Effector memory CD8-positive, alpha-beta T cell (primary cell): Measurements from ENCODE around the gene GPER1.

ENCODE experiments used
- ATAC-seq: fragments of 150-1000 bp; cut with Tn5 transposase; replicated peaks from 2 replicates; pipeline ENCODE4 v1.10.0; 2021; ENCODE audit warnings: mild to moderate bottlenecking, moderate library complexity
- DNase-seq, 3 experiments: peaks; one replicate each; pipeline ENCODE4 v3.0.0; 2021
- H3K27ac Mint-ChIP-seq, 2 donors: one replicate each; pipeline ENCODE4 v1.8.0; 2022; ENCODE audit warnings: mild to moderate bottlenecking in 2 of 2, mixed read lengths in 2 of 2, moderate library complexity in 2 of 2
- H3K27me3 Mint-ChIP-seq, 2 donors: one replicate each; pipeline ENCODE4 v1.8.0; 2022; ENCODE audit warnings: mixed read lengths in 2 of 2
- H3K36me3 Mint-ChIP-seq: one replicate; pipeline ENCODE4 v1.8.0; 2022; ENCODE audit warnings: mild to moderate bottlenecking, moderate library complexity, mixed read lengths; ENCODE audit not compliant: insufficient read depth
- H3K4me1 Mint-ChIP-seq, 2 donors: one replicate each; pipeline ENCODE4 v1.8.0; 2022; ENCODE audit warnings: low read depth in 2 of 2, mixed read lengths in 2 of 2
- H3K4me3 Mint-ChIP-seq, 2 donors: one replicate each; pipeline ENCODE4 v1.8.0; 2022; ENCODE audit warnings: mild to moderate bottlenecking in 2 of 2, mixed read lengths in 2 of 2, moderate library complexity in 2 of 2
- H3K9me3 Mint-ChIP-seq, 2 donors: one replicate each; pipeline ENCODE4 v1.8.0; 2022; ENCODE audit warnings: mixed read lengths in 2 of 2

GPER1 gene

DNA sequence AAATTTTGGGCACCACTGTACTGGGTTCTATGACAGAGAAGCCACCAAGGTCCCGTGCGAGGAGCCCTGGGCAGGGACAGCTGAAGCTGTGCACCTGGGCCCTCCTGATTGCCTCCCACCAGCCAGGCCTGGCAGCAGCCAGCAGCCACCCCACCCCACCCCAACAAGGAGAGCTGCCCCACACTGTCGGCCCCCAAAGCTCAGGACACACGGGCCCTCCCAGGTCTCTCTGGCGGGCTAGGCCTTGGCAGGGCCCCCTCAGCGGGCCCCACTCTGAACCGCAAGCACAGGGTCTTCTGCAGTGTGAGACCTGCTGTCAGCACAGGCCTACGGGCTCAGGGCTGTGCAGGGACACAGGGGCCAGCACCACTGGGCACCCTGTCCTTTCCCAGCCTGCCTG is 38.1 kb upstream of the GPER1 start:
- no peaks in the 10 kb centered on the region for H3K27me3 Mint-ChIP-seq
- ATAC-seq, result no peak
- H3K4me1 Mint-ChIP-seq, result peaks cover 15 to 40% of the 10 kb centered on the region in 2 donors
- H3K36me3 Mint-ChIP-seq, result peaks cover 6% of the 10 kb centered on the region
- H3K9me3 Mint-ChIP-seq, result no peaks in the 10 kb centered on the region
- H3K27ac Mint-ChIP-seq, result no peak overlapping the region
- DNase-seq, result no peak
- no peak overlapping the region for H3K4me3 Mint-ChIP-seq

DNA sequence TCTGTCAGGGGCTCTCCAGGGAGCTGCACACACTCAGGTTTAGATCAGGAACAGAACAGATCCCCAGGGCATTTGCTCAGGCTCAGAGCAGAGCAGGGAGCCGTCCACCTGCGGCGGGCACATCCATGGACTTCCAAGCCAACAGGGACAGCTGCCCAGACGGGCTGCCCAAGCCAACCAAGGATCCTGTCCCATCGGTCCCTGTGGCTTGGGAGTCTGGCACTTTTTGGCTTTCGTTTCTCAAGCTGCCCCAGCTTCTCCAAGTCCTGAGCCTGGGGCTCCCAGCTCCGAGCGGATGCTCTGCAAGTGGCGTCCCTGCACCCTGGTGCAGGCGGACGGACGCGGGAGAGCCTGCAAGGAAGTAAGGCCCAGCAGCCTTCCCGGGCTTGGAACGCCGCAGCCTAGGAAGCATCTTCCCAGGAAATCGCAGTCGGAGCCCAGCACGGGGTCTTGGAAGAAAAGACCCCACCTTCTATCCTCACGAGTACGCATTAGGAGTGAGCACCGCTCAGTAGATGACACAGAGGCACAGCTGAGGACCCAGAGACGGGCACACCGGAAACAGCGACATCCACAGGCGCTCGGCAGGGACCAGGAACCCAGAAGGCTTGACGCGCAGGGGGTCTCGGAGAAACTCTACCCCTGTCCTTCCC is 37.5 kb upstream of the GPER1 start:
- Mint-ChIP-seq H3K4me3 (no peak overlapping the region), H3K4me1 (peaks cover 9 to 40% of the 10 kb centered on the region in 2 donors), H3K36me3 (peaks cover under 1% of the 10 kb centered on the region), H3K9me3 (no peaks in the 10 kb centered on the region), H3K27me3 (no peaks in the 10 kb centered on the region), H3K27ac (no peak overlapping the region)
- ATAC-seq (no peak), DNase-seq (no peak)

DNA sequence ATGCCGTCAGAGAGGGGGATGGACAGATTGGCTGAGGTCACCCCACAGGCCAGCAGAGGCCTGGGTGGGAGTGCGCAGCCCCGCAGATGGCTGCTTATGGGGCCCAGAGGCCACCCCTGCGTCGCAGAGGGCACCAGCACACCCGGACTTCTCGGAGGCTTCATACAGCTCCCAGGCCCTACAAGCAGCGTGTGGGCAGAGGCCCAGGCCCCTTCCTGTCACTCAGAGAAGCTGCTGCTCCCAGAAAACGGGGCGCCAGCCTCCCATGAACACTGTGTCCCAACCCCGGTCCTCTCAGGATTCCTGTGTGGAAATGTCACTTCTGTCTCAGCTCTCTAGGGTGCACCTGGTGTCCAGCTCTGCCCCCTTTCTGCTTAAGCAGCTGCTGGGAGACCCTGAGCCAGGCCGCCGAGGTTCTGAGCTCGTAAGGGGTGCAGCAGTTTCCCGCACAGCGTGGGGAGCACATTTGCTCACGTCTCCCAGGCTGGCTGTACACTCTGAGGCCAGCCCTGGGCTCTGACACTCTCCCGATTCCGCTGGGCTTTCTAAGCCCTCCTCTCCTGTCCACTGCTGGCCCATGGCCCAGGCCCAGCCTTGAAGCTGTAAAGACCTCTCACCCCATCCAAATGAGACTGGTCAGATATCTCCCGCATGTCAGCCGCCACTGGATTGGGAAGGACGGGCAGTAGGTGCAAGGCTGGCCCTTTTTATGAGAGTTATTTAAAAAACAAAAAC is 36.8 kb upstream of the GPER1 start:
- H3K4me3 Mint-ChIP-seq, result no peak overlapping the region
- no peaks in the 10 kb centered on the region for H3K36me3 Mint-ChIP-seq
- H3K9me3 Mint-ChIP-seq, result no peaks in the 10 kb centered on the region
- ATAC-seq, result no peak
- DNase-seq, result no peak
- H3K27ac Mint-ChIP-seq, result peak overlapping the region in 1 of 2 donors; percentile 29
- H3K27me3 Mint-ChIP-seq, result no peaks in the 10 kb centered on the region
- H3K4me1 Mint-ChIP-seq, result peaks cover 4 to 33% of the 10 kb centered on the region in 2 donors

DNA sequence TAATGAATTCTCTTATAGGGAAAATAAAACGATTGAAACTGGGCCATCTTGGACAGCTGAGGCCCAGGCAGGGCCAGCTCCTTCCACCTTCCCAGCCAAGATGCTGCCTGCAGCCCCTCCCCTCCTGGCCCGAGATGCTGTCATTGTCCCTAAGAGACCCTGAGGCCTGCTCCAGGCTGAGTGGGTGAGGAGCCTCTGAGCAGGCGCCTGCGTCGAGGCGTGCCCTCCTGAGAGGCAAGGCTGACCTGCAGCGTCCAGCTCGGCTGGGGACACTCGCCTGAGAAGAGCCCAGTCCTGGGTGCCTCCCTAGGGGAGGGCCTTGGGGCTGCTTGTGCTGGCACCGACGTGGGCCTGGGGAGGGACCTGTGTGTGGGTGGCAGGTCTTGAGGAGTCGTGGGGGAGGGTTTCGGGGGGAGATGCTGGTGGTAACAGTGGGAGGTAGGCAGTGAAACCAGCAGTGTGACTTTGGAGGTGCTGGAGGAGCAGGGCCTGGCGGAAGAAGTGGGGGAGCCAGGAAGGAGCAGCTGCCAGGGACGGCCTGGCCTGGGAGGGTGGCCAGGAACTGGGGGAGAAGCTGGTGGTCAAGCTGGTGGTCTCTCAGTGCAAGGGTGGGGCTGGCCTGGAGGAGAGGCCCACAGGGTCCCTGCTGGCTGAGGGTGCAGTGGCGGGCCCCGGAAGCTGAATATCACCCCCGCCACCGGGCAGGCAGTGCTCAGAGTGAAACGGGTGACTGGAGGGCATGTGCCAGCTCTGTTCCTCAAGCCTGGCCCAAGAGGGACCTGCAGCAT is 35.7 kb upstream of the GPER1 start:
- H3K27me3 Mint-ChIP-seq, result no peaks in the 10 kb centered on the region
- no peak for ATAC-seq

DNA sequence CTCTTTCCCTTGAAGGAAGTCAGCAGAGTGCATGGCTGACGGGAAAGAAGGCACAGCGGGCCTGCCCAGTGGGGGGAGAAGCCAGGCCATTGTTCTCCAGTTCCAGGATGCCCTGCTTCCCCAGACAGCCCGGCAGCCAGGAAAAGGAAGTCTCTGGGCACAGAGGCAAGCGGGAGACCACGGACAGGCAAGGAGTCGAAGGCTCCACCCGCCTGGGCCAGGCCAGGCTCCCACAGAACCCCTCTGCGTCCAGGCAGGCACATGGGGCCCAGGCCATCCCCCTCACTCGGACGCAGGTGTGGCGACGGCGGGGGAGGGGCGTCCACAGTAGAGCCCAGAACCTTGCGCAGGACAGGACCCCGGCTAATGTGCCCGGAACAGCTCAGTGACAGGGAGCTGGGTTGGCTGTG is 34.9 kb upstream of the GPER1 start:
- H3K4me3 Mint-ChIP-seq, result no peak overlapping the region
- no peaks in the 10 kb centered on the region for H3K27me3 Mint-ChIP-seq
- no peak overlapping the region for H3K27ac Mint-ChIP-seq
- H3K9me3 Mint-ChIP-seq, result no peaks in the 10 kb centered on the region
- no peaks in the 10 kb centered on the region for H3K36me3 Mint-ChIP-seq
- peaks cover 0 to 23% of the 10 kb centered on the region in 2 donors for H3K4me1 Mint-ChIP-seq
- DNase-seq (no peak), ATAC-seq (no peak)

More for the DNA sequence above, 35.7 kb upstream of the GPER1 start:
- Mint-ChIP-seq H3K4me1 (peaks cover 0 to 25% of the 10 kb centered on the region in 2 donors), H3K4me3 (no peak overlapping the region), H3K27ac (no peak overlapping the region), H3K36me3 (no peaks in the 10 kb centered on the region), H3K9me3 (no peaks in the 10 kb centered on the region)
- no peak for DNase-seq

DNA sequence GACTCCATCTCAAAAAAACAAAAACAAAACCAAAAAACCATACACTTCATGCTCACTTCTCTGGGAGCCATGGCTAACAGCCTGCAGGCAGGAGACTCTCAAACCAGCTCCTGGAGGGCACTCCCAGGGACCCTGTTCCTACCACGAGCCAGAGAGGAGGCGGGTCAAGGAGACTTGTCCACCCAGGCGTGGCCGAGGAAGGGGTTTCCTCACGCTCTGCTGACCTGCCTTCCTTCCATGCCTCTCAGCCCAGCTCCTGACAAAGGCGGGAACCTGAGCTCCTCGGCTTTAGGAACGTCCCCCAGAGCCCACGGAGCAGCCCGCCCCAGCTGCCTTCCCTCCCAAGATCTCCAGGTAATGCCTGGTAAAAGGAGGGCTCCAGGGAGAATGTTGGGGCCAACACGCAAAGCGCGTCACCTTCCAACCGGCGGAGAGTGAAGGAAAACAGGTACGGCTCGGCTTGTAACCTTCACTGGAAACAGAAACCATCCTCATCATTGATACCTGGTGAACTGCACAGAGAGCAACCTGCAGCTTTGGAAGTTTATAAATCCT is 34.0 kb upstream of the GPER1 start:
- Mint-ChIP-seq H3K27ac (no peak overlapping the region), H3K36me3 (peaks cover 3% of the 10 kb centered on the region), H3K4me1 (peaks cover 0 to 19% of the 10 kb centered on the region in 2 donors), H3K9me3 (no peaks in the 10 kb centered on the region), H3K4me3 (no peak overlapping the region), H3K27me3 (no peaks in the 10 kb centered on the region)
- no peak for ATAC-seq
- DNase-seq, result no peak

DNA sequence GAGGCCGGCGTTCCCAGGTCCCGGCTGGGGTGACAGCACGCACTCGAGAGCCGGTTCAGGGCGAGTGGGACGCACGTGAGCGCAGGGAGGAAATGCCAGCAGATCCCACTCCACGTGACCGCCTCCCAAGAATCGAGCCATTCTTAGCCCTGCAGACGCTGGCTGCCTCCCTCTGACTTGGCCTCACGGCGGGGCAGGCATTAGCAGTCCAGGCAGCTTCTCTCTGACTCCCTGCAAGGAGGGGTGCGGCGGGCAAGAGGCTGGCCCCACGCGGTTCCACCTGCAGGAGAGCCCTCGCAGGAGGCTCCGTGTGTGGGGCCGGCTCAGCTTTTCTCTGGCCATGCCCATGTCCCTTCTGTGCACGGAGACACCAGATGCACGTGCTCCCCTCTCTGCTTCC is 33.5 kb upstream of the GPER1 start:
- no peak overlapping the region for H3K27ac Mint-ChIP-seq
- no peaks in the 10 kb centered on the region for H3K27me3 Mint-ChIP-seq
- H3K9me3 Mint-ChIP-seq, result no peaks in the 10 kb centered on the region
- H3K4me3 Mint-ChIP-seq, result no peak overlapping the region
- no peak for DNase-seq
- peaks cover 0 to 17% of the 10 kb centered on the region in 2 donors for H3K4me1 Mint-ChIP-seq
- no peak for ATAC-seq
- peaks cover 3% of the 10 kb centered on the region for H3K36me3 Mint-ChIP-seq

DNA sequence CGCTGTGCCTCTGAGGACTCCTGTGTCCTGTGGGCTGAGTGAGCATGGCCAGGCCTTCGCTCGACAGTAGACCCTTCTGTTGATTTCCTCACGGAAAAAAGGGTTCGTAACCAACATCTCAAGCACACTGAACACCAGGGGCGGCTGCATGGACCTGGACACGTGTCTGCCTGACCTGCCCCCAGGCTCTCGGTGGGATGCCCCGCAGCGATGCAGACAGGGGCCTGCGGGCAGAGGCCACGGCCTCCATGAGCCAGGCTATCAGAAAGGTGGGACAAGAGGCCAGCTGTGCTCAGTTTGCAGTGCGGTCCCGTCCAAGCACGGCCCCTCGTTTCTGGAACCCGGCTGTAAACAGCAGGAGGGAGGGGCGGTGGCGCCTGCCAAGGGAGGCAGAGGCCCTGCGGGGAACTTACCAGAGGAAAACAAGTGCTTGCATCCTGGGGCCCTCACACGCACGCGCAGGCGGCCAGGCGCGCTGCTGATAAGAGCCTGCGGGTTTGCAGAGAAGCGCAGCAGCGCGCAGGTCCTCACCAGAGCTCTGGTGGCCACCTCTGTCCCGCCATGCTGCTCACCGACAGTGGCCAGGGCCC is 33.0 kb upstream of the GPER1 start:
- Mint-ChIP-seq H3K27me3 (no peaks in the 10 kb centered on the region), H3K27ac (no peak overlapping the region), H3K4me3 (no peak overlapping the region), H3K4me1 (peaks cover 0 to 17% of the 10 kb centered on the region in 2 donors), H3K36me3 (peaks cover 3% of the 10 kb centered on the region), H3K9me3 (no peaks in the 10 kb centered on the region)
- DNase-seq (no peak), ATAC-seq (no peak)

DNA sequence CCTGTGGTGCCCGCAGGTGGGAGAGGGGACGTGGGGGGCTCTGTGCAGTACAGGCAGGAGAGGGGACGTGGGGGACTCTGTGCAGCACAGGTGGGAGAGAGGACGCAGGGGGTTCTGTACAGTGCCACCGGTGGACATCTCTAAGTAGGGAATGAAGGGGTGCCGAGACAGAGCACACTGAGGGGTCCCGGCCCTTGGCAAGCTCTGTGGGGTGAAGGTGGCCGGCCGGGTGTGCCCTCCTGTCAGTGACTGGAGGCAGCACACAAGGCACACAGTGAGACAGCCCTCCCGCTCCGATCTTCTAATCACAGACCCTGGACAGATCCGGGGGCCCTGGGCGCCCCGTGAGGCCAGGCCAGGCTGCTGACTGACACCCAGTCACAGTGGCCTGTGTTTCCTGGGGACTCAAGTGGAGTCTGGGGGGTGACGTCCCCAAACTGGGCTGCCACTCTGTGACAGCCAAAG is 32.4 kb upstream of the GPER1 start:
- Mint-ChIP-seq H3K36me3 (peaks cover 3% of the 10 kb centered on the region), H3K27ac (no peak overlapping the region), H3K9me3 (no peaks in the 10 kb centered on the region), H3K4me3 (no peak overlapping the region), H3K27me3 (no peaks in the 10 kb centered on the region), H3K4me1 (peaks cover 0 to 17% of the 10 kb centered on the region in 2 donors)
- DNase-seq (no peak), ATAC-seq (no peak)

DNA sequence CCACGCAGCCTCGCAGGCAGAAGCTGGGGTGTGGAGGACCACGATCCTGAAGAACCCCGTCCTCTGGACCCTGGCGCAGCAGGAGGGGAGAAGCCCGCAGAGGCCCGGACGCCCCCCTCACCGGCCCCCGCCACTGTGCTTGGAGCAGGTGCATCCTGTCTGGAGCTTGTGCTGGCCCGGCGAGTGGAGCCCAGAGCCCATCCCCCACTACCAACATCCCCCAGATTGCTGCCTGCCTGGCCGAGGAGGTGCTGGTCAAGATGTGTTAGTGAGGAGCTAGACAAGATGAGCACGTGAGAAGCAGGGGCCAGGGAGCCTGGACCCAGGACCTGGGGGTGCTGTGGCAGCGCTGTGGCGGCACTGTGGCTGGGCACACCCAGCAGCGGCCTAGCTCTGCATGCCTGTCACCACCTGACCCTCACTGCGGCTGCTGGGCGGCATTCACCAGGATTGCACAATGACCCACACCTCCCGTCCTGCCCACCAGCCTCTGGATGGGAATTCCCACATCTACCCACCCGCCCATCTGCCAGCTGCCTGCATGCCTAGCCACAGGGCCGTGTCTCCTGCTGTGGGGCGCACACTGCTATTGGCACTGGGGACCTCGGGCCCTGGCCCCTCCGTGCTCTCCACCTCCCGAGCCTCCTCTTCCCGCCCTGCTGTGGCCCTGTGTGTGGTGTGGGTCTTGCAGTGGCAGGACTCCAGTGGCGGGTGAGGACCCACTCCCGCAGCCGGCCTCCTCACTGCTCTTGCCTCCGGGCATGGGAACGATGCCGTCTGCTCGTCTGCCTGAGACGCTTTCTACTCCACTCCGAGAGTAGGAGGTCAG is 31.7 kb upstream of the GPER1 start:
- Mint-ChIP-seq H3K4me3 (no peak overlapping the region), H3K27me3 (no peaks in the 10 kb centered on the region), H3K4me1 (peaks cover 0 to 17% of the 10 kb centered on the region in 2 donors), H3K36me3 (peaks cover 3% of the 10 kb centered on the region), H3K9me3 (no peaks in the 10 kb centered on the region), H3K27ac (no peak overlapping the region)
- no peak for DNase-seq
- ATAC-seq, result no peak

DNA sequence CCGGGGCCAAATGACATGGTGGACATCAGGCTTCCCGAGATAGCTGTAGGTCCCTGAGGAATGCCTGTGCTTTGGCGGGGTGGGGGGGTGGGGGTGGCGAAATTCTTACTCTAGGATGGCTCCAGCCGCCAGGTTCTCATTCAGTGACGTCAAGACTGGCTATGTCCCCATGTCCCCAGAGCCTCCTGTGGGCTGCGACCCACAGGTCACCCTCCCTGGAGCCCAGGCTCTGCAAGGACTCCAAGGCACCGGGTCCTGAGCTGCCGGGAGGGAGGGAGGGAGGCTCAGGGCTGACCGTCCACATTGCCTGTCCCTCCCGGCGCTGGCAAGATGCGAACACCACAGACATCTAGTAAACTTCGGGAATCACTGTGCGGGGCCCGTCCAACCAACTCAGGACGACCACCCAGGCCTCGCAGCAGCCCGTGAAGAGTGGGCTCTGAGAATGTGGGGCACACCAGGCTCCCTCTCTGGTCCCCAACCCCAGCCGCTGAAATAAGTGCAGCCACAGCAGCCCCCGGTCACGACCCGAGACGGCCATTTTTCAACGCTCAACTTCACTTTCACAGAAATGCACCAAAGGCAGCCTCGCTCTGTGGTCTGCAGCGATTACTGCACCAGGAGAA is 31.0 kb upstream of the GPER1 start:
- no peak for ATAC-seq

More for the DNA sequence above, 31.0 kb upstream of the GPER1 start:
- peaks cover 3% of the 10 kb centered on the region for H3K36me3 Mint-ChIP-seq
- H3K27me3 Mint-ChIP-seq, result no peaks in the 10 kb centered on the region
- DNase-seq, result no peak
- peaks cover 0 to 20% of the 10 kb centered on the region in 2 donors for H3K4me1 Mint-ChIP-seq
- no peak overlapping the region for H3K27ac Mint-ChIP-seq
- H3K4me3 Mint-ChIP-seq, result no peak overlapping the region
- H3K9me3 Mint-ChIP-seq, result no peaks in the 10 kb centered on the region
